Measurements from ENCODE around the gene ADORA3. TPM values are rescaled to one million over a fixed set of nuclear protein-coding genes. Genes with fewer than 3 reads are reported as not detected.

The ADORA3 gene
- total and polyA plus RNA-seq, 2 of the 8 experiments (the other 6 are each of a cell fraction or from before 2014, with no cell fraction given) = 0.03 TPM; not detected in 1

DNA sequence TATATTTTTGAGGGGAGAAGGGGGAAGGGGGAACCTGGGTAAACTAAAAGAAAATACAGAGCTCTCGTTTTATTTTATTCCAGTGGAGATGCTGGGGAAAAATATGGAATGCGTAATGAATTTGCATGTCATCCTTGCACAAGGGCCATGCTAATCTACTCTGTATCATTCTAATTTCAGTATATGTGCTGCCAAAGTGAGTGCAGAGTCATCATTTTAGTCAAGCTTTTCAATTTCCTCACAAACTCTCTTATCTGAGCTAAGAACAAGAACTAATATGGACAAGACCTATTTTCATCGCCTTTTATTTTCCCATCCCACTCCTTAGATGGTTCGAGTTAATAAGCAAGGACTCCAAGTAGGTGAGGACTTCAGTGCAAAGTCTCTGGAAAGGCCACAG, 13.2 kb downstream of the ADORA3 start:
- no peak for DNase-seq (ENCODE audit: low read depth in 1 of 2, low spot score in 2 of 2)
- H3K18ac ChIP-seq (ENCODE audit: extremely low read depth, low read length) = no peak overlapping the region
- no peak overlapping the region for H2BK120ac ChIP-seq (replicated peaks; ENCODE audit: low read depth, low read length)
- no peaks in the 10 kb centered on the region for H3K79me1 ChIP-seq (ENCODE audit: low read depth, low read length)
- no peak overlapping the region for H2AFZ ChIP-seq (ENCODE audit: low read length)
- no peaks in the 10 kb centered on the region for H4K20me1 ChIP-seq (replicated peaks in 1 of 2; ENCODE audit: control insufficient read depth in 1 of 2, insufficient read depth in 2 of 2, low read length in 2 of 2)
- 80% methylated on average over 4 of the region's 4 CpGs; no CpG with 5 or more reads in 1 of the 2 experiments for WGBS, 2 experiments (ENCODE audit: extremely low coverage in 1 of 2, insufficient coverage in 1 of 2, insufficient read length in 1 of 2, insufficient replicate concordance in 2 of 2, low coverage in 1 of 2, low lambda C conversion rate in 2 of 2, missing lambda C conversion rate in 1 of 2)
- no peak overlapping the region for H2AK5ac ChIP-seq (ENCODE audit: low read depth, low read length)
- H4K8ac ChIP-seq (ENCODE audit: extremely low read depth, insufficient read depth, low read length) = no peak overlapping the region
- H3K79me2 ChIP-seq (ENCODE audit: control insufficient read depth in 1 of 2, insufficient read depth in 2 of 2, low read length in 2 of 2) = no peaks in the 10 kb centered on the region
- no peak overlapping the region for H3K56ac ChIP-seq (replicated peaks; ENCODE audit: insufficient read length, low read depth, low read length)
- FAIRE-seq = no peak
- no peak overlapping the region for H2BK20ac ChIP-seq (ENCODE audit: low read length)
- POLR2A ChIA-PET (ENCODE audit: partially characterized antibody) = no interaction called here
- no peak overlapping the region for H2BK5ac ChIP-seq (ENCODE audit: low read depth, low read length)
- H4K5ac ChIP-seq (ENCODE audit: insufficient read length, low read depth, low read length) = no peak overlapping the region
- no peaks in the 10 kb centered on the region; the same call in 1 of the 2 replicates for H3K23me2 ChIP-seq (ENCODE audit: low read depth, low read length)
- CTCF ChIA-PET (ENCODE audit: partially characterized antibody) = interaction anchor here (0.8 to 1.9 kb wide), 6 partner anchors 12 to 279 kb away, joined by 4 to 13 read pairs (median 4); no protein-coding TSS in a partner anchor
- no peaks in the 10 kb centered on the region for H3K4me1 ChIP-seq (replicated peaks in 1 of 4; ENCODE audit: control insufficient read depth in 3 of 4, insufficient read depth in 4 of 4, low read length in 3 of 4)
- H3K14ac ChIP-seq (ENCODE audit: insufficient read length) = no peak overlapping the region
- H3K36me3 ChIP-seq (ENCODE audit: control insufficient read depth in 2 of 4, insufficient read depth in 4 of 4, low read length in 3 of 4) = no peaks in the 10 kb centered on the region
- H3K9me3 ChIP-seq (ENCODE audit: insufficient read depth in 2 of 2, low read depth in 1 of 2, low read length in 1 of 2) = no peaks in the 10 kb centered on the region
- H3K27me3 ChIP-seq (replicated peaks in 1 of 4; ENCODE audit: control insufficient read depth in 3 of 4, extremely low read depth in 1 of 4, insufficient read depth in 3 of 4, low read length in 3 of 4) = no peaks in the 10 kb centered on the region
- no peak overlapping the region for H3K27ac ChIP-seq (ENCODE audit: low read depth, low read length)
- no peak overlapping the region for H2BK12ac ChIP-seq (ENCODE audit: low read depth, low read length)
- no peak overlapping the region for H3K23ac ChIP-seq (ENCODE audit: insufficient read length)
- no peak overlapping the region for H4K91ac ChIP-seq (replicated peaks; ENCODE audit: insufficient read length, low read length)
- H3K4me3 ChIP-seq (ENCODE audit: extremely low read depth in 1 of 4, insufficient read depth in 2 of 4, low read depth in 3 of 4, low read length in 4 of 4) = no peak overlapping the region
- H3K4me2 ChIP-seq (ENCODE audit: insufficient read depth in 1 of 2, low read depth in 2 of 2, low read length in 2 of 2) = no peak overlapping the region
- H3K9ac ChIP-seq (replicated peaks in 1 of 4; ENCODE audit: extremely low read depth in 1 of 4, low read depth in 3 of 4, low read length in 3 of 4) = no peak overlapping the region
- no peak overlapping the region for H2BK15ac ChIP-seq (ENCODE audit: low read length)
- no peak overlapping the region for H3K4ac ChIP-seq (replicated peaks; ENCODE audit: insufficient read length, low read depth, low read length)
- no peak for TF ChIP-seq SAP30 (IDR thresholded peaks at IDR 0.05; ENCODE audit: insufficient read depth, insufficient replicate concordance, low read length)
- TF ChIP-seq SIN3A (conservative IDR thresholded peaks at IDR 0.05 in 1 of 2, IDR thresholded peaks at IDR 0.05 in 1 of 2; ENCODE audit: low read depth in 1 of 2, low read length in 2 of 2) = no peak
- TF ChIP-seq GABPA (IDR thresholded peaks at IDR 0.05; ENCODE audit: borderline replicate concordance, insufficient read depth, low read length) = no peak
- TF ChIP-seq RNF2 (IDR thresholded peaks at IDR 0.05; ENCODE audit: borderline replicate concordance, low read depth, low read length, missing control alignments, poor library complexity, severe bottlenecking) = no peak
- no peak for TF ChIP-seq SIRT6 (IDR thresholded peaks at IDR 0.05; ENCODE audit: low read length)
- no peak for TF ChIP-seq JUN (IDR thresholded peaks at IDR 0.05; ENCODE audit: low read depth, low read length)
- TF ChIP-seq, protein P1, sequence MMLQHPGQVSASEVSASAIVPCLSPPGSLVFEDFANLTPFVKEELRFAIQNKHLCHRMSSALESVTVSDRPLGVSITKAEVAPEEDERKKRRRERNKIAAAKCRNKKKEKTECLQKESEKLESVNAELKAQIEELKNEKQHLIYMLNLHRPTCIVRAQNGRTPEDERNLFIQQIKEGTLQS (IDR thresholded peaks at IDR 0.05; ENCODE audit: insufficient read depth, low read depth, low read length) = no peak
- no peak for TF ChIP-seq SRF (IDR thresholded peaks at IDR 0.05; ENCODE audit: low read depth, low read length)
- no peak for TF ChIP-seq GTF2F1 (IDR thresholded peaks at IDR 0.05; ENCODE audit: borderline replicate concordance, low read depth, low read length)

Measured in H1 (cell line).